ENCODE measurements around the gene RANBP3.
A peak's percentile ranks its signal among the peaks of the same experiment; 100 is the strongest.
"Not testable (repeated sequence)": the region's sequence is repeated elsewhere in the genome, so short reads cannot be mapped to it uniquely, and the experiment has no call there.

Gene RANBP3

DNA sequence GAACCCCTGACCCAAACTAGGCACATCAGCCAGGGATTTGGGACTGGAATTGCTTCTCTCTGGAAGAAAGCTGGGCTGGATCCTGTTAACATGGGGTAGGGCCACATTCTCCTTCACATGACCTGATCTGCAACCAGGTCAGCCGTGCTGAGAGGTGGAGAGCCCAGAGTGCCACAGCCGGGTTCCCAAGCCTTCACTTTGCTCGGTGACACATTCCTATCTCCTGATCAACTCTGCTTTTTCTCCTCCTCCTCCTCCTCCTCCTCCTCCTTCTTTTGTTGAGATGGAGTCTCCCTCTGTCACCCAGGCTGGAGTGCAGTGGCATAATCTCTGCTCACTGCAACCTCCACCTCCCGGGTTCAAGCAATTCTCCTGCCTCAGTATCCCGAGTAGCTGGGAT is 7.9 kb upstream of the RANBP3 start:
- DNase-seq = not testable (repeated sequence)

- DNase-seq = no peak
These were observed 7.3 kb upstream of the RANBP3 start for GRCh38 chr19:5985098-5985783.

DNA sequence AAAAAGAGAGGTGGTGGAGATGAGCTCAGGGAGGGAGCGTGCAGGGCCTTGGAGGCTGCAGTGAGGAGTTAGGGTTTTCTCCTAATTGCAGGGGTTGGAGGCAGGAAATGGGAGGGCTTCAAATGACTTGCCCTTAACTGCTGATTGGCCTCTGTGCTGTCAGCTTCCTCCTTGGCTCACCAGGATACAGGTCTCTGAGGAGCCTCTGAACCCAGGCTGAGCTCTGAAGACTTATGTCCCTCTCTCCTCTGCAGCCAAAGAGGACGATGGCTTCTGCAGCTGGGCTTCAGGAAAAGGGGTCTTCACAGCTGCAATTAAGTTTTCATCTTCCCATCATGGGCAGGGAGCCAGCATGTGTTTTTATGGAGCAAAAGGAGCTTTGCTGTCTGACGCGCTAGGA is 6.7 kb upstream of the RANBP3 start:
- no peak for DNase-seq

DNA sequence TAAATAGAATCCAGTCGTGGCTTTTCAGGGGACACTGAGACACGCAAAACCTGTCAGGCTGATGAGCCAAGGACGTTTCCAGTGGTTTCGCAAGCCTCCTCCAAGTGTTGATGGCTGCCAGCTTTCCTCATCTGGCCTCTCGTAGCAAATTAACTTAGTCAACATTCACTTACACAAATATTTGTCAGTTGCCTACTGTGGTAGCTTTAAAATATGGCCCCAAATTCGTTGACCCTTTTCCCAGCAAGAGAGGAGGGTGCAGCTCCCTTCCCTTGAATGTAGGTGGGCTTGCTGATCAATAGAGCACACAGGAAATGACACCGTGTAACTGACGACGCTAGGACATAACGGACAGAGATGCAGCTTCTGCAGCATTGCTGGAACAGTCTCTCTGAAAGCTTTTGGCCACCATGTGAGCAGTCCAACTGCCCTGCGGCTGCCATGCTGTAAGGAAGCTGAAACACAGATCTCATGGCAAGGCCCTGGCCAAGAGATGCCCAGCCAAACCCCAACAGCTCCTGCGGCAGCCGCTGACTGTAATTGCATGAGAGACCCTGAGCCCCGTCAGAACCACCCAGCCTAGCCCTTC is 5.5 kb upstream of the RANBP3 start:
- DNase-seq = no peak

- DNase-seq = no peak
These were observed 939 bp upstream of the RANBP3 start for GRCh38 chr19:5978606-5979552.

- no peak for DNase-seq
These were observed 637 bp downstream of the RANBP3 start for GRCh38 chr19:5977222-5977784.

DNA sequence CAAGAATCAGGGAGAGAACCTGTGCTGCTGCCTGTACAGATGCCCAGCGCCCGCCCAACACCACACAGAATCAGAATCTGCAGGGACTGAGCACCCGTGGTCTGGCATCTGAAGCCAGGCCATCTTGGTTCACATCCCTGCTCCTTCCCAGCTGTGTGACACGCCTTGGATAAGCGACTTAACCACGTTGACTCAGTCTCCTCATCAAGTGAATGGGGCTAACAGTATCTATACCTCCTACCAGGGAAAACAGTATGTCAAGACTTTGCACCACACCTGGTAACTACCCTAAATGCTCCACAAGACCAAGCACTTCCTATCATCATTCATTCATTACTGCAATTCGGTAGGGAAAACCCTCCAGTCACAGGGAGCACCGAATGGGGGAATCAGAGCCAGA is 1.2 kb downstream of the RANBP3 start:
- DNase-seq = no peak

DNA sequence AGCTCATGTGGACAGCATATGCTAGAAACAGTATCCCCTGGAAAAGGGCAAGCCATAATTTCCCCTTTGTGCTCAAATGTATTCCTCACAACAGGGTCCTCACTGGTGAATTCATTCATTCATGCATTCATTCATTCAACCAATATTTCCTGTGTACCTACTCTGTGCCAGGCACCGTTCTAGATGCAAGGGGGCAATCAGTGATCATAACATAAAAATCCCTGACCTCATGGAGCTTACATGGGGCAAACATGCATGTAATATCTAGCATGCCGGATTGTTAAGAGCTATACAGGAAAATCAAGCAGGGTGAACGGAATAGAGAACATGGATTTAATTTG is 2.6 kb downstream of the RANBP3 start:
- DNase-seq = no peak

- peak in 1 of 2 donors; percentile 34 for DNase-seq
These were observed 3.1 kb downstream of the RANBP3 start for GRCh38 chr19:5974721-5975387.

DNA sequence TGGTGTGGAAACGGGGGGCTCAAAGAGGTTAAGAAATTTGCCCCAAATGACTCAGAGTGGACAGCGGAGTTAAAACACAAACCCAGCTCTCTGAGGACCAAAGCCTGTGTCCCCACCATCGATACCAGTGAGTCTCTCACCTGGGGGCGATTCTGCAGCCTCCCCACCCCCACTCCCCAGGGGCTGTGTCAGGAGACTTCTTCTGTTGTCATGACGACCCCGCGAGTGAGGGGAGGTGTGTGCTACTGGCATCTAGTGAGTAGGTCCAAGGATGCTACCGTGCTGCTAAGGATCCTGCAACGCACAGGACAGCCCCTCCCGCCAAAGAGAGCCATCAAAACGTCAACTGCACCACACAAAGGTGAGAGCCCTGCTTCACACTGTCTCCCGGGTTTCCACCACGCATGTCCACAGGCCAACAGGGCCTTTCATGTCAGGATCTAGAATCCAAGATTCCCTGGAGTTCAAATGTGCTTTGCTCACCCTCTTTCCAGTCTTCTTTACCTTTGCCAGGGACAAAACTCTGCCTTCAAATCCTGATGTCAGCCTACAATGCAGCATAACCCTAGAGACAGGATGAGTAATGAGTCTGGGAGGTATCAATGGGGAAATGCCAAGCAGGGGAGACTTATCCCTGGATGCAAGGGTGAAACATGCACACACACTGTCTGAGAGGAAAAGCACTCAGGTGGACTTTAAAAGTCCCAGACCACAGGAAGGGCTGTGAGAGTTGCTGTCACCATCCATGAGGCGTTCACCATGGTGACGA is 3.9 kb downstream of the RANBP3 start:
- DNase-seq = no peak

DNA sequence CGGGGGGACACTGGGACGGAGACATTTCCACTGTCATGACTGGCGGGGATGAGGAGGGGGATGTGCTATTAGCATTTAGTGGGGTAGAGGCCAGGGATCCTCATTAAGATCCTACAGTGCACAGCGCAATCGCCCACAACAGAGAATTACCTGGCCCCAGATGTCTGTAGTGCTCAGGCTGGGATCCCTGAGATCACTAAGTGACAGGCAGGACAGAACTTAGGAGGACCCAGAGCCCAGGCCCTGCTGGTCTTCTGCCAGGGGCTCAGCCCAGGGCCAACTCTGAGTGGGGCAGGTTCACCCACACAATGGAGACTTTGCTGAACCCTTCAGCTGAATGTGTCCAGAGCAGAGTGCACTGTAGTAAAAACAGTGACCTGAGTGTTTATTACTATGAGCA is 4.6 kb downstream of the RANBP3 start:
- DNase-seq = no peak

- no peak for DNase-seq
These were observed 5.6 kb downstream of the RANBP3 start for GRCh38 chr19:5972355-5972731.

DNA sequence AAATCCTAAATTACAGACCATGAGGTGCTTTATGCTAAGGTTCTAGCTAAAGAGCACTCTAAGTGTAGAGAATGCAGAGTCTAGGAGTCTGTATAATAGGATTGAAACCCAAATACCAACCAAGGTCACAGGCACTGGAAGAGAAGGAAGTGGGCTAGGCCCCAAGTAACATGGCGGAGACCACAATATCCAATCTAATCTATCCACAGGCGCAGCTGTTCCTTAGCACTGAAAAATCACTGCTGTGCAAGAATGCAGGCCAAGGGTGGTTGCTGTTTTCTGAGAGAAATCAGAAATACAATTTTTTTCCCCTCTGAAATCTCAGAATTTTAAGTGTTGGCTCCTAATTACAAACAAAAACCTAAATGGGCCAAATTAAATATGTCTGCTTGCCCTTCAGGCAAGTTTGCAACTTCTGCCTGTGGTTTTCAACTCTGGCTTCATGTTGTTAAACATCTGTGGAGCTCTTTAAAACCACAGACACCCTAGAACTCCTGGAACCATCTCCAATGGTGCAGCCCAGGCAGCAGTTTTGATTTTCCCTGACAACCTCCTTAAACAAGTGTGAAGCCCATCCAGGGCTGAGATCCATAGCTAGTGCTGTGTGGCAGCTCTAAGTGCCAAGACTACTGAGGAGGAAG is 6.1 kb downstream of the RANBP3 start:
- DNase-seq = no peak

- DNase-seq = no peak
These were observed 8.5 kb downstream of the RANBP3 start for GRCh38 chr19:5969476-5969875.

DNA sequence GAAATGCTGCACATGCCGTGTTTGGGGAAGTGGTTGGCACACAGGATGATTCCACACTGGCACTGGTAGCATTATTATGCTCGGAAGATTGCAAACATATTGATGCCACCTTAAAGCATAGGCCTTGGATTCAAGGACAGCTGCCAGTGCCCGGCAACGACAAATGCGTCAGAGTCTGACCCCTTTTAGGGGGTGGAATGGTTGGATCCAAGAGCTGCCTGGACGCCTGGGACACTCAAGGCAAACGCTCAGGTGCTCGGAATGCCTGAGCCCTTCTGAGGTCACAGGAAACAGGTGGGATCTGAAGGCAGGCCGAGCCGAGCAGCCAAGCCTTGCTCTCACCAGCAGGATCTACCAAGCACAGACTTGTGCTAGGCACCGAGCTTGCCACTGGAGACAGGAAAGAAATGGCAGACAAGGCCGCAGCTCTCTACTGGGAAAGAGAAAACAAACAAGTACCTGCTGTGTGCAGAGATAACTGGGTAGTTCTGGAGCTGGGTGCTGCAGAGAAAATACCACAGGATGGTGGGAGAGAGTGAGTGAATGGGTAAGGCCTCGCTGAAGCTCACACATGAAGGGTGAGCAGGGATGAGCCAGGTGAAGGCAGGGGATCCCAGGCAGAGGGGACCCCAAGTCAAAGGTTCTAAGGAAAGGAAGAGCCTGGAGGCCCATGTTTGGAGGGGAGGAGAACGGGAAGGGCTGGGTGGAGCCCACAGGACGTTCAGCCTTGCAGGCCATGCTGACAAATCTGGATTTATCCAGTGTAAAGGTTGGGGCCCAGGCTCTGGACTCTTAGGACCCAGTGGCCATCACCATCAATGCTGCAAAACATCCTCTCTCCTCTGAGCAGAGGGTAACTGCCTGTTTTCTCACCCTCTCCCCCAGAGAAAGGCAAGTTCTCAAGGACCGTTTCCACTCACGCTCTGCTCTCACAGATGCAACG is 9.2 kb downstream of the RANBP3 start:
- DNase-seq = no peak

GRCh38 chr19:5967994-5968430 is 9.9 kb downstream of the RANBP3 start:
- peak; percentile 46 to 62 for DNase-seq

- no peak for DNase-seq
These were observed 10.4 kb downstream of the RANBP3 start for GRCh38 chr19:5967571-5967970.

GRCh38 chr19:5966941-5967340 is 11.0 kb downstream of the RANBP3 start:
- DNase-seq = no peak

GRCh38 chr19:5966215-5966614 is 11.7 kb downstream of the RANBP3 start:
- DNase-seq = no peak

GRCh38 chr19:5964816-5965565 is 12.9 kb downstream of the RANBP3 start:
- no peak for DNase-seq

Data from activated CD4-positive, alpha-beta T cell treated with anti-CD3 and anti-CD28 coated beads for 4 hours (primary cell).